ENCODE results near the gene CARM1.
"Not testable (repeated sequence)": the region's sequence is repeated elsewhere in the genome, so short reads cannot be mapped to it uniquely, and the experiment has no call there.

Gene CARM1

DNA sequence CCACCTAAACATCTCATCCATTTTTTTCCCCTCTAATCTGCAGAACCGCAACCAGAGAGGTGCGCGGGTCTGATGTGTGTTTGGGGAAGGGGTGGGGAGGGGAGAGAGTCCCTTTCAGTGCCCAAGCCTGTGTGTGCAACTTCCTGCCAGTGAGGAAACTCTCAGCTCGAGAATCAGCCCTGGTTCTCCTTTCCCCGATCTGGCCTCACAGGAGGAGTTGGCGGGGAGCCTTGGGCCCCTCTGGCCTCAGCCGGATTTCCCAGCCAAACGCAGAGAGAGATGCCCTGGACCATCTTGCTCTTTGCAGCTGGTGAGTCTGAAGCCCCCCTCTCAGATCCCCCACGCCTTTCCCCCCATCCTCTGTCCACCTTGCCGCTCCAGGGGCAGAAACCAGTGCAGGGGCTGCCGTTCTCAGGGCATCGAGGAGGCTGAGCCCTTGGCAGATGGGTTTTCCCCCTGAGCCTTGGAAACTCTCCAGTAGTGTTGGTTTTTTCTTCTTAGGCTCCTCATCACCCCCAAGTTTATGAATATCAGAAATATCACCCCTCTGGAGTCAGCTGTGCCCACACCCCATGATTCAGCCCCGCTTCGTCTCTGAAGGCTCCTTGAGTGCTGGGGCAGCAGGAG is 23.0 kb upstream of the CARM1 start, which contains the start of gene C19orf38:
Gene C19orf38, plus strand, starts transcription at position 186 of the 627 bp plus-strand sequence. Its CDS starts 94 bp downstream, at position 280.
- DNase-seq, result peak; percentile 62

DNA sequence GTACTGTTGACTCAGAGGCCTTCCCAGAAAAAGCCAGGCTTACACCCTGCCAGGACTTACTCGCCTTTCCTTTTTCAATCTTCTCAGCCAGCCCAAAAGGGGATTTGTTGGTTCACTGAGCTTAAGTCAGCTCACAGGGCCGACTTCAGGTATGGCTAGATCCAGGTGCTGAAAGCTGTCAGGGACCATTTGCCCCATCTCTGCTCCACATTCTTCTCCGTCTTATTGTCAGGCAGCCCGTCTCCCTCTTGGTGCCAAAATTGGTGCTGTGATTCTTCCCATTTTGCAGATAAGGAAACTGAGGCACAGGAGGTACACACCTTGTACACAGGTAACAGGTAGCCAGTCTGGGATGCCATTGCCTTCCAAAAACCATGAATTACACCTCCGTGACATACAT is 20.7 kb upstream of the CARM1 start:
- DNase-seq, result no peak

- DNase-seq, result no peak
These were observed 19.1 kb upstream of the CARM1 start for GRCh38 chr19:10852098-10852800.

DNA sequence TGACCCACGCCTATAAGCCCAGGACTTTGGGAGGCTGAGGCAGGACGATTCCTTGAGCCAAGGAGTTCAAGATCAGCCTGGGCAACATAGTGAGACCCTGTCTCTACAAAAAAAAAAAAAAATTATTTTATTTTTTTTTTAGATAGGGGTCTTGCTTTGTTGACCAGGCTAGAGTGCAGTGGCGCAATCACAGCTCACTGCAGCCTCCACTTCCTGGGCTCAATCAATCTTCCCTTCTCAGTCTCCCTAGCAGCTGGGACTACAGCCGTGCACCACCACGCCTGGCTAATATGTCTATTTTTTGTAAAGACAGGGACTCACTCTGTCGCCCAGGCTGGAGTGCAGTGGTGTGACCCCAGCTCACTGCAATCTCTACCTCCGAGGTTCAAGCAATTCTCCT is 18.4 kb upstream of the CARM1 start:
- no peak for DNase-seq

GRCh38 chr19:10854350-10855089 is 16.8 kb upstream of the CARM1 start:
- DNase-seq, result no peak

- DNase-seq, result peak; percentile 72
These were observed 15.4 kb upstream of the CARM1 start for GRCh38 chr19:10855879-10856522.

GRCh38 chr19:10856899-10857298 is 14.5 kb upstream of the CARM1 start:
- not testable (repeated sequence) for DNase-seq

DNA sequence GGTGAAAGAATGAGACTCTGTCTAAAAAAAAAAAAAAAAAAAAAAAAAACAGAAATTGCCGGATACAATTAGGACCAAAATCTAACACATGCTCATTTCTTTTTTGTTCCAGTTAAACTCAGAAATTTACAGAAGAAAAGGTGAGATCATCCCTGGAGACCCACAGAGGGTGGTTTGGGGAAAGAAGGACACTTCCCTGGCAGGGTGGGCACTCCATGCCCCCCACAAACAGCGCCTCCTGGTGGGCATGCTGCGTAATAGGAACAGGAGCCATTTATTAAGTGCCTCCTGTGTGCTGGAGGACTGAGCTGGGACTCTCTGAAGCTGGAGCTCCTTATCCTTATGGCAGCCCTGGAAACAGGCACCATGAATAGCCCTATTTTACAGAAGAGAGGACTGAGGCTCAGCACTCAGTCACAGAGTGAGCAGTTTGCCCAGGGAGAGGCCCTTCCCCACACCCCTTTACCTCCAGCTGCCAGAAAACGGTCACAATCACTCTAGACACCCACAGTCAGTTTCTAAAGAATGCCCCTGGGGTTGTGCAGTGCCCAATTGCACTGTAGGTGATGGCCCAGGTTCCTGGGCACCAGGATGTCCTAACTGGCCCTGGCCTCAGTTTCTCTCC is 13.0 kb upstream of the CARM1 start:
- peak; percentile 70 for DNase-seq

GRCh38 chr19:10861103-10861651 is 10.2 kb upstream of the CARM1 start:
- DNase-seq, result peak; percentile 69

DNA sequence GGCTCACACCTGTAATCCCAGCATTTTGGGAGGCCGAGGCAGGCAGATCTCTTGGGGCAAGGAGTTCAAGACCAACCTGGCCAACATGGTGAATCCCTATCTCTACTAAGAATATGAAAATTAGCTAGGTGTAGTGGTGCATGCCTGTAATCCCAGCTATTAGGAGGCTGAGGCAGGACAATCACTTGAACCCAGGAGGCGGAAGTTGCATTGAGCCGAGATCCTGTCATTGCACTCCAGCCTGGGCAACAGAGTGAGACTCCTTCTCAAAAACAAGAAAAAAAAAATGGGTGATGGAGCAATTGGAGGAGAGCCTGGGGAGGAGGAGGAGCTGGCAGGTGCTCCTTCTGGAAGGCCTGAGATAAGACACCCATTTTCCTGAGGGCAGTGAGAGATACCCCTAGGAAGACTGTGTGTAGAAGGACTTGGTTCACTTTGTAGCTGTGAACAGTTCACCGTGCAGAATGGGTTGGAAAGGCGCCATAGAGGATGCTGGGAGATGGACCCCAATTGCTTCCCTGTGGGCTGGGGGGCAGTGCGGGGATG is 8.7 kb upstream of the CARM1 start:
- DNase-seq, result no peak

DNA sequence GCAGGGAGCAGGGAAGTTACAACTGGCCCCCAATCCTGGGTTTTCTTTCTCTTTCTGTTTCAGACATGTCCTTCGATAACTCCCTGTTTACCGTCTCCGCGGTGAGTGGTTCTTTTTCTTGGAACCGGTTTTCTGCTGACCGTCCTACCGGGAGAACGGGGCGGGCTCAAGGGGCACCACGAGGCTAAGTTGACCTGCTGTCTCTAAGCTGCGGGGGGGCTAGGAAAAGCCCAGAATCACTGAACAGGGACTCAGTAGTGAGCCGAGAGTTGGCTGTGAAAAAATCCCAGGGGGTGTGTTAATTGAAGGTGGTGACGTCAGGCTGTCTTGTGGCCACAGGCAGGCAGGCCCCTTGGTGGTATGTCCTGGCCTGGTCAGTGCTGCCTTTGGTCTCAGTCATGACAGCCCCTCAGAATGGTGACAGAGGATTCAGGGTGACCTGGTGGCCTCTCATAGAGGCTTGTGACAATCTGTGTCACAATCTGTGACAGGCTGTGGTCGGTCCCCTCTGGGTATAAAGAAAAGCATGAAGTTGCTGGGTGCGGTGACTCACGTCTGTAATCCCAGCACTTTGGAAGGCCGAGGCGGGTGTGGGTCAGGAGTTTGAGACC is 8.1 kb upstream of the CARM1 start:
- no peak for DNase-seq

DNA sequence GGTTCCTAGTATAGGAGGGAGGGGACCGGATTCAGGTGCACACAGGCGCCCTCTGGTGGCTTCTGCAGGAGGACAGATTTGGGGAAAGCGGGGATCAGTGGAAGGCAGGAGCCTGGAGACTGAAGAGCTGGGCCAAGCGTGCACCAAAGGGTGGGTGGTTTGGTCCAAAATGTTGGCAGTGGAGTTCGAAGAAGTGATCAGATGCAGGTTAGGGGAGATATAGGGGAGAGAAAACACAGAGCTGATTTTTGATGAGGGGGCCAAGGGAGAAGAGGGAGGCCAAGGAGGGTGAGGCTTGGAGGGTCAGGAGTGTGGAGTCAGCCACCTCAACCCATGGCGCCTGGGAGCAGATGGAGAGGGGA is 6.8 kb upstream of the CARM1 start:
- peak; percentile 91 for DNase-seq

- DNase-seq, result no peak
These were observed 4.9 kb upstream of the CARM1 start for GRCh38 chr19:10866495-10866894.

DNA sequence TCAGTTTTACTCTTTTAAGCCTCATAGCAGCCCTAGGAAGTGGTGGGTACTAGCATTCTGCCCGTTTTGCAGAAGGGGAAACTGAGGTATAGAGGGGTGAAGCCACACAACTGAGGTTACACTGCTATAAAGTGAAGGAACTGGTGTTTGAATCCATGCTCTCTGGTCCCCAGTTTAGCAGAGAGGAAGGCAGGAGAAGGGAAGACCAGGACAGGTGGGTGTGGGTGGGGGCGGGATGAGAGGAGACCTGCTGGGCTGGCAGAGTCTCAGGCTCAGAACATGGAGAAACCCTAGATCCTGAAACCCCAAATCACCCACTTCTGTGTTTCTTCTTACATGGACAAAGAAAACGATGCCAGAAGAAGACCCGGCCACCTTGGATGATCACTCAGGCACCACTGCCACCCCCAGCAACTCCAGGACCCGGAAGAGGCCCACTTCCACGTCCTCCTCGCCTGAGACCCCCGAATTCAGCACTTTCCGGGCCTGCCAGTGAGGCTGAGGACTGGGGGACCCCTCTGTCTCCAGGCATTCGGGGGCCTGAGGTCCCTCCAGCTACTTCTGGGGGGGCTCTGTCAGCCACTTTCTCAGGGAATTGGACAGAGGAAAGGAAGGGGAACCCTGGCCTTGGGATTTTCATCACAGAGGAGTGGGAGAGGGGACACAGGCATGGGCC is 2.3 kb upstream of the CARM1 start:
- DNase-seq, result no peak

GRCh38 chr19:10869872-10870311 is 1.5 kb upstream of the CARM1 start:
- DNase-seq, result not testable (repeated sequence)

GRCh38 chr19:10870501-10870954 is 825 bp upstream of the CARM1 start:
- DNase-seq, result no peak

GRCh38 chr19:10871711-10872545 is 575 bp downstream of the CARM1 start:
- DNase-seq, result peak; percentile 27

DNA sequence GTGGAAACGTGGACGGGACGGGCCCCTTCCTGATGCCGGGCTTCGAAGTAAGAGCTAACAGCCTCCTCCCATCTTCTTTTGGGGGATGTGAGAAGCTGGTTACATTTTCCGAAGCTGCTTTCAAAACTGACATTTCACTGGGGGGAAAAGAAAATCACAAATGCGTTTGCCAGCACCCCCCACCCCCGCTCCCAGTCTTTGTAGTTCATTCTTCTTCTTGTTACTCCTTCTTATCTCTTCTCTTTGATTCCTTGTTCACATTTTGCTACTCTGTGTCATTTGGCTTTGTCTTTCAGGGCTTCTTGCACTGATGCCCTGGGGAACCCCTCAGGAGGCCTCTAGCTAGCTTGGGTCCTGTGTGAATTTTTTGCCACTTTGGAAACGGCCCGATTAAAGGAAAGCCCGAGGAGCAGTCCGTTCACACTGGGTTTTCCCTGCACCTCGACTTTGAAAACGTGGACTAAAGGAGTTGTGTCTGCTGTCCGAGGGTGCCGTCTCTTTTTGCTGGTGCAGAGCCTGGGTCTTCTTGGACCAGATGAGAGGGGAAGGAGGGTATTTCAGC is 1.3 kb downstream of the CARM1 start:
- peak; percentile 34 for DNase-seq

DNA sequence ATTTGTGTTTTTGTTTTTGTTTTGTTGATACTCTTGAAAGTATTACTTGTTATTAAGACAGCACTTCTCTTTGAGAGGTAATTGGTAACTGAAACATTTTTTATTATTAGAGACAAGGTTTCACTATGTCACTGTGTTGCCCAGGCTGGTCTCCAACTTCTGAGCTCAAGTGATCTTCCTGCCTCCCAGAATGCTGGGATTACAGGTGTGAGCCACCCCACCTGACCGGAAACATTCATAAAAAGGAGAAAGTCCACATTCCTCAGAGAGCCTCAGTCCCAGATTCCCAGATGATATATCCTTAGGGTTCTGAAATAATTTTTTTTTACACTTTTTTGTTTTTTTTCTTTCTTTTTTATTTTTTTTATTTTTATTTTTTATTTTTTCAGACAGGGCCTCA is 2.7 kb downstream of the CARM1 start:
- DNase-seq, result no peak

All from hematopoietic multipotent progenitor cell treated with erythropoietin and hydrocortisone succinate and interleukin-3 and kit ligand, for 6 days (in vitro differentiated cells).